ENCODE data around the gene SHB. TPM values are rescaled to one million over a fixed set of nuclear protein-coding genes. Genes with fewer than 3 reads are reported as not detected.

SHB gene
- total and polyA plus RNA-seq, 2 donors (not counting 3 experiments of a cell fraction or from before 2014, with no cell fraction given): 13.4 to 24.9 TPM

DNA sequence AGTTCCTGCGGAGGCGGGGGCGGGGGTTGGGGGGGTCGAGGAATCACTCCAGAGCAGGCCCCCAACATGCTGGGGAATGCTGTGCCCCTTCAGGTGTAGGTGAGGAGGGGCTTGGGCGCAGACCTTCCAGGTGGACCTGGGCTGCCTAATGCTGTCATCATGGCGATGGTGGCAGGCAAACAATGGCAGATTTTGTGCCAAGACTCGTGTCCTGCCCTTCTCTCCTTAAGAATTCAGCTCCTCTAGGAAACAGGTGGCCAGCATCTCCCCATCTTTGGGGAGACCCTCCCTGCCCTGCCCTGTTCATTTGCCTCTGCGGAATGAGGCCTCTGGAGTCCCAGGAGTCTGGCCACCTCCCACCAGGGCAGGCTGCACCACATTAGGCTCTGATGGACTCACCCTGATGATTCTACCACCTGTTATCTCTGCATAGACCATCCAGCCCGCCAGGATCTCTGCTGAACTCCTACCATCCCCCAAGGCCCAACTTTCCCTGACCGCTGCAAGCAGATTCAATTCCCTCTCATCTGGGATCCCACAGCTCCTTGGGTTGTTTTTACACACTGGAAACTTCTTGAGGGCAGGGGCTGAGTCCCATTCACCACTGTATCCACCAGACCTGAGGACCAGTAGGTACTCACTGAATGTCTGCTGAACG is 154.2 kb downstream of the SHB start:
- dilution Hi-C loops (cut with MboI; ENCODE audit: extremely low pct_ligation_motif_present, low sequenced_read_pairs): no loop called here
- DNase-seq (ENCODE audit: low read depth, low spot score): no peak
- Histone ChIP-seq H3K27ac (ENCODE audit: insufficient read depth, low read depth, low read length) (no peak overlapping the region), H3K4me2 (ENCODE audit: insufficient read depth, low read length) (no peak overlapping the region), H3K27me3 (ENCODE audit: control insufficient read depth in 2 of 2, insufficient read depth in 2 of 2, low read length in 2 of 2) (no peaks in the 10 kb centered on the region), H3K9me1 (replicated peaks; ENCODE audit: control insufficient read depth, extremely low read depth, insufficient read depth, low read length) (no peaks in the 10 kb centered on the region), H3K9ac (replicated peaks; ENCODE audit: extremely low read depth, insufficient read depth, low read length) (no peak overlapping the region), H3K9me3 (replicated peaks; ENCODE audit: control insufficient read depth, insufficient read depth, low read length) (no peaks in the 10 kb centered on the region), H2AFZ (ENCODE audit: low read depth, low read length) (no peak overlapping the region), H3K4me1 (ENCODE audit: control insufficient read depth, extremely low read depth, insufficient read depth, low read length) (peaks cover 17% of the 10 kb centered on the region), H4K20me1 (replicated peaks; ENCODE audit: control insufficient read depth, extremely low read depth, insufficient read depth, low read length) (no peaks in the 10 kb centered on the region), H3K4me3 (replicated peaks in 1 of 3; ENCODE audit: insufficient read depth in 1 of 3, low read depth in 1 of 3, low read length in 3 of 3) (no peak overlapping the region), H3K79me2 (ENCODE audit: control insufficient read depth, insufficient read depth, low read length) (no peaks in the 10 kb centered on the region), H3K36me3 (ENCODE audit: control insufficient read depth in 2 of 2, extremely low read depth in 1 of 2, insufficient read depth in 2 of 2, low read length in 2 of 2) (peaks cover 0 to 5% of the 10 kb centered on the region in 2 experiments)
- intact Hi-C loops (cut with micrococcal nuclease): loop anchor here (1.0 kb wide), 1 partner anchor 448 kb away; no protein-coding TSS in a partner anchor
- CTCF ChIA-PET: interaction anchor here (1.4 to 7.3 kb wide), 23 partner anchors 10 to 486 kb away, joined by 3 to 130 read pairs (median 9); partner anchors contain the start of gene SHB
- POLR2A ChIA-PET: no interaction called here
- no peak for FAIRE-seq
- no peak for TF ChIP-seq POLR2A (IDR thresholded peaks at IDR 0.05; ENCODE audit: low read depth, low read length)
- TF ChIP-seq, protein P1, sequence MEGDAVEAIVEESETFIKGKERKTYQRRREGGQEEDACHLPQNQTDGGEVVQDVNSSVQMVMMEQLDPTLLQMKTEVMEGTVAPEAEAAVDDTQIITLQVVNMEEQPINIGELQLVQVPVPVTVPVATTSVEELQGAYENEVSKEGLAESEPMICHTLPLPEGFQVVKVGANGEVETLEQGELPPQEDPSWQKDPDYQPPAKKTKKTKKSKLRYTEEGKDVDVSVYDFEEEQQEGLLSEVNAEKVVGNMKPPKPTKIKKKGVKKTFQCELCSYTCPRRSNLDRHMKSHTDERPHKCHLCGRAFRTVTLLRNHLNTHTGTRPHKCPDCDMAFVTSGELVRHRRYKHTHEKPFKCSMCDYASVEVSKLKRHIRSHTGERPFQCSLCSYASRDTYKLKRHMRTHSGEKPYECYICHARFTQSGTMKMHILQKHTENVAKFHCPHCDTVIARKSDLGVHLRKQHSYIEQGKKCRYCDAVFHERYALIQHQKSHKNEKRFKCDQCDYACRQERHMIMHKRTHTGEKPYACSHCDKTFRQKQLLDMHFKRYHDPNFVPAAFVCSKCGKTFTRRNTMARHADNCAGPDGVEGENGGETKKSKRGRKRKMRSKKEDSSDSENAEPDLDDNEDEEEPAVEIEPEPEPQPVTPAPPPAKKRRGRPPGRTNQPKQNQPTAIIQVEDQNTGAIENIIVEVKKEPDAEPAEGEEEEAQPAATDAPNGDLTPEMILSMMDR (IDR thresholded peaks at IDR 0.05; ENCODE audit: extremely low read depth in 1 of 2, insufficient read depth in 1 of 2, low read depth in 1 of 2, low read length in 2 of 2): no peak
- TF ChIP-seq EZH2 (IDR thresholded peaks at IDR 0.05; ENCODE audit: borderline replicate concordance, low read depth, low read length, severe bottlenecking): no peak
- no peak for TF ChIP-seq POLR2AphosphoS5 (IDR thresholded peaks at IDR 0.05; ENCODE audit: insufficient read depth, low read depth, low read length)
- TF ChIP-seq FOS (IDR thresholded peaks at IDR 0.05; ENCODE audit: borderline replicate concordance, insufficient read depth, low read length): no peak
- TF ChIP-seq GATA2 (IDR thresholded peaks at IDR 0.05; ENCODE audit: insufficient read depth, insufficient read length, low read depth, low read length): no peak
- TF ChIP-seq MYC (IDR thresholded peaks at IDR 0.05; ENCODE audit: low read depth, low read length): no peak
- TF ChIP-seq, protein P2, sequence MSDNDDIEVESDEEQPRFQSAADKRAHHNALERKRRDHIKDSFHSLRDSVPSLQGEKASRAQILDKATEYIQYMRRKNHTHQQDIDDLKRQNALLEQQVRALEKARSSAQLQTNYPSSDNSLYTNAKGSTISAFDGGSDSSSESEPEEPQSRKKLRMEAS (IDR thresholded peaks at IDR 0.05; ENCODE audit: insufficient read depth, insufficient read length): no peak
- no peak for TF ChIP-seq JUN (IDR thresholded peaks at IDR 0.05; ENCODE audit: borderline replicate concordance, insufficient read depth, insufficient read length, low read depth)
- no TSS peak for BruUV-seq (replicated peaks)

All from endothelial cell of umbilical vein (primary cell).